GM12874 (cell line): ENCODE results near the gene PTGER2.

Source experiments
- TF ChIP-seq, protein P1 (sequence below): IDR thresholded peaks from 2 replicates; pipeline ENCODE4 v1.5.1; 2011; ENCODE audit warnings: low read depth, mild to moderate bottlenecking, control low read depth, low read length, moderate library complexity; ENCODE audit not compliant: insufficient read depth

The PTGER2 gene

DNA sequence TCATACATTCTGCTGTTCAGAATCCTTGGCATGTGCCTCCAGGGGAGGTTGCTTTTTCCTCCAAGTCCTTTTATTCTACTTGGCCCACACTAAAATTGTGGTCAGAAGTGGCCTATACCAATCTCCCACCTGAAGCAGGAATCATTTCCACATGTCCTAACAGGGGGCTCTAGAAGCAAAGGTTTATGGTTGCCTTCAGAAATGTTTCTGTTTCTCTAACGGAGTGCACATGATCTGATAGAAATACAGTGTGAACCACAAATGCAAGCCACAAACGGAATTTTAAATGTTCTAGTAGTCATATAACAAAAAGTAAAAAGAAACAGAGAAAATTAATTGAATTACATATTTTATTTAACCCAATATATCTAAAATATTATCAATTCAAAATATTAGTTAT, 4.0 kb downstream of the PTGER2 start:
- TF ChIP-seq, protein P1, sequence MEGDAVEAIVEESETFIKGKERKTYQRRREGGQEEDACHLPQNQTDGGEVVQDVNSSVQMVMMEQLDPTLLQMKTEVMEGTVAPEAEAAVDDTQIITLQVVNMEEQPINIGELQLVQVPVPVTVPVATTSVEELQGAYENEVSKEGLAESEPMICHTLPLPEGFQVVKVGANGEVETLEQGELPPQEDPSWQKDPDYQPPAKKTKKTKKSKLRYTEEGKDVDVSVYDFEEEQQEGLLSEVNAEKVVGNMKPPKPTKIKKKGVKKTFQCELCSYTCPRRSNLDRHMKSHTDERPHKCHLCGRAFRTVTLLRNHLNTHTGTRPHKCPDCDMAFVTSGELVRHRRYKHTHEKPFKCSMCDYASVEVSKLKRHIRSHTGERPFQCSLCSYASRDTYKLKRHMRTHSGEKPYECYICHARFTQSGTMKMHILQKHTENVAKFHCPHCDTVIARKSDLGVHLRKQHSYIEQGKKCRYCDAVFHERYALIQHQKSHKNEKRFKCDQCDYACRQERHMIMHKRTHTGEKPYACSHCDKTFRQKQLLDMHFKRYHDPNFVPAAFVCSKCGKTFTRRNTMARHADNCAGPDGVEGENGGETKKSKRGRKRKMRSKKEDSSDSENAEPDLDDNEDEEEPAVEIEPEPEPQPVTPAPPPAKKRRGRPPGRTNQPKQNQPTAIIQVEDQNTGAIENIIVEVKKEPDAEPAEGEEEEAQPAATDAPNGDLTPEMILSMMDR = no peak

DNA sequence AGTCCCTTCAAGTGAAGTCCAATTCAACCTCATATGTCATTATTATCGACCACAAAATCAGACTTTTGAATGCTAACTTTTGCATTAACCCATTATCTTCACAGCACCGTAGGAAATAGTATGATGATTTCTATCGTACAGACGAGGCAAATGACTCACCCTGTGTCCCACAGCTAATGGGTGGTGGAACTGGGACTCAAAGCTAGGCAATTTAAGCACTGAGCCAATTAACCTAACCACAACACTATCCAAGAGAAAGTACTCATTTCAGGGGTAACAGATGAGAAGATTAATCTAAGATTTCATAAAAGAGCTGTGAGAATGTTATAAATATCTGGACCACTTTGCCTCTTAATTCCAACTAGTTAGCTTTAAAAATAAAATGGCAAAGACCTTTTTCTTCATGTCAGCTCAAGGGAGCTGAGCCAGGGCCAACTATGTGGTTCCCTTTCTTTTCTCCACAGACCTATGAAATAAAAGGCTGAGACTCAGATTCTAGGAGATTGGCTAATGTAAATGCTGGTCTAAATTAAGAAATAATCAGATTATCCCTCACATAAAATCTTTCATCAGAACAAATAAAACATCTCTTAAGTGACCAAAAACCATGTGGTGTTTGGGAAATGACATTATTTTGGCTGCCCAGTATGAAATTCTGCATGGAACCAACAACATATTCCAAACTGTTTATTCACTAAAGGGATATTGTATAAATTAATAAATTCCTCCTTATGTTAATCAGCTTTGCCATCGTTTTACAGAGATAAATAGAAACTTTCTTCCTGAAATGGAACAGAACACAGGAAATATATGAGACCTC, 4.9 kb downstream of the PTGER2 start:
- TF ChIP-seq, protein P1 = no peak

DNA sequence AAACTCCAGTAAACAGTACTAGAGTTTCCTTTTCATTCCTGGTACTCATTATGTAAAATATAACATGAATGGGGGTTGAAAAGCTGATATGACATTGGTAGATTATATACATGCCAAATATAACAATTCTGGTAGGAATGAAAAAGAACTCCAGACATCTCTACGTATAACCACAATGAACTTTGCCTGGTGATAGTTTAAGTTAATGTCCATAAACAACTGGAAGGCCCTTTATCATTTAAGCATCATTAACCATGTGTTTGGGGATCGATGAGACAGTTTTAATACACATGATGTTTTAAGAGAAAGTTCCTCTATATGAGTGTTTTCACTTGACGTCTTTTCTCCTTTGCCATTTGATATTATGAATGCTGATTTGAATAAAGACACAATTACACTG, 5.8 kb downstream of the PTGER2 start:
- TF ChIP-seq, protein P1 = no peak

DNA sequence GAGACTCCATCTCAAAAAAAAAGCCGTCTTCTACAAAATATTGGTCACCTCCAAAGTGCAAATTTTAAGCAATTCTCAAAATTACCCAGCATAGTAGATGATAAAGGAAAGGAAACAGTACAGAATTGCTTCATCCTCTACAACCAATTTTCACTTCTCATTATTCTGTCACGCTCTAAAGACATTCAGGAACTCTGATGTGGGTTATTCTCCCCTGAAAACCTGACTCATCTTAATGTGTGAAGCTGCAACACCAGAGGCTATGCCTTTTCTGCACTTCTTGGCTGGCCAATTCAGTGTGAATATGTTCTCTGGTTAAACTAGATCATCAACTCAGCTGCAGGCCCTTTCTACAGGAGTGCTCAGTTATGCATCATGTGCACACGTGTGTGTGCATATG, 11.0 kb downstream of the PTGER2 start:
- TF ChIP-seq, protein P1 = no peak

DNA sequence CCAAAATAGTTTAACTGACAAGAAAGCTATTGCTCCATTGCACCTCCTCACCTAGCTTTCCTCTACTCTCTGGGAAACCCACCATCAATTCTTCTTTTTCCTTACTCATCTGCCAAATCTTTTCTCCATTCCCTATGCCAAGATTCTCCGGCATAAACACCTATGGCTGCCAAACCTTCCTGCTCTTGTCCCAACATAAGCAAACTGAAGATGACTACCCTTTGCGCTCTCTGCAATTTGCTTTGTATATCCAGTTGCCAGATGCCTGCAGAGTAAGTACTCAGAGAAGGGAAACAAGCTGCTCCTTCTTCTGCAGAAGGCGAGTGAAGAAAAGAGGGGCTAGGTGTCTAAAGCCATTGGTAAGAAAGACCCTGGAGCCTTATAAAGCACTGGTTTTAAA, 11.5 kb downstream of the PTGER2 start:
- TF ChIP-seq, protein P1 = no peak

DNA sequence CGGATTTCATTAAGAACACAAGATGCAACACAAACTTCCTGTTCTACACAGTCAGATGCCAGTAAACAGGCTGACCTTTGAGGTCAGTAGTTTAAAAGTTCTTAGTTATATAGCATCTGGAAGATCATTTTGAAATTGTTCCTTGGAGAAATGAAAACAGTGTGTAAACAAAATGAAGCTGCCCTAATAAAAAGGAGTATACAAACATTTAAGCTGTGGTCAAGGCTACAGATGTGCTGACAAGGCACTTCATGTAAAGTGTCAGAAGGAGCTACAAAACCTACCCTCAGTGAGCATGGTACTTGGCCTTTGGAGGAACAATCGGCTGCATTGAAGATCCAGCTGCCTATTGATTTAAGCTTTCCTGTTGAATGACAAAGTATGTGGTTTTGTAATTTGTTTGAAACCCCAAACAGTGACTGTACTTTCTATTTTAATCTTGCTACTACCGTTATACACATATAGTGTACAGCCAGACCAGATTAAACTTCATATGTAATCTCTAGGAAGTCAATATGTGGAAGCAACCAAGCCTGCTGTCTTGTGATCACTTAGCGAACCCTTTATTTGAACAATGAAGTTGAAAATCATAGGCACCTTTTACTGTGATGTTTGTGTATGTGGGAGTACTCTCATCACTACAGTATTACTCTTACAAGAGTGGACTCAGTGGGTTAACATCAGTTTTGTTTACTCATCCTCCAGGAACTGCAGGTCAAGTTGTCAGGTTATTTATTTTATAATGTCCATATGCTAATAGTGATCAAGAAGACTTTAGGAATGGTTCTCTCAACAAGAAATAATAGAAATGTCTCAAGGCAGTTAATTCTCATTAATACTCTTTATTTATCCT, 13.5 kb downstream of the PTGER2 start:
- TF ChIP-seq, protein P1 = no peak

DNA sequence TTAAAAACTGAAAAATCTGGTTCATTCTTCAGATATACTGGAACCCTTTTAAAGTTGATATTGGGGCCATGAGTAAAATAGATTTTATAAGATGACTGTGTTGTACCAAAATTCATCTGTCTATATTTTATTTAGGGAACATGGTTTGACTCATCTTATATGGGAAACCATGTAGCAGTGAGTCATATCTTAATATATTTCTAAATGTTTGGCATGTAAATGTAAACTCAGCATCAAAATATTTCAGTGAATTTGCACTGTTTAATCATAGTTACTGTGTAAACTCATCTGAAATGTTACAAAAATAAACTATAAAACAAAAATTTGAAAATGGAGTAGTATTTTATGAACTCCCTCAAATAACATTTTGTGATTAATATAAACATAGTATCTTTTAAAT, 14.2 kb downstream of the PTGER2 start:
- TF ChIP-seq, protein P1 = no peak
